Hair follicular keratinocyte (primary cell): Measurements from ENCODE around the gene N4BP2. TPM values are rescaled to one million over a fixed set of nuclear protein-coding genes. Genes with fewer than 3 reads are reported as not detected.

Experiments
- total RNA-seq: library from RNA; depleted of rRNA; stranded (reverse); fragments of >200 nt; gene quantifications from 2 replicates; pipeline ENCODE4 v1.2.3, GENCODE V29; 2015

Gene N4BP2
- total RNA-seq, result 3.1 and 7.3 TPM in 2 replicates

DNA sequence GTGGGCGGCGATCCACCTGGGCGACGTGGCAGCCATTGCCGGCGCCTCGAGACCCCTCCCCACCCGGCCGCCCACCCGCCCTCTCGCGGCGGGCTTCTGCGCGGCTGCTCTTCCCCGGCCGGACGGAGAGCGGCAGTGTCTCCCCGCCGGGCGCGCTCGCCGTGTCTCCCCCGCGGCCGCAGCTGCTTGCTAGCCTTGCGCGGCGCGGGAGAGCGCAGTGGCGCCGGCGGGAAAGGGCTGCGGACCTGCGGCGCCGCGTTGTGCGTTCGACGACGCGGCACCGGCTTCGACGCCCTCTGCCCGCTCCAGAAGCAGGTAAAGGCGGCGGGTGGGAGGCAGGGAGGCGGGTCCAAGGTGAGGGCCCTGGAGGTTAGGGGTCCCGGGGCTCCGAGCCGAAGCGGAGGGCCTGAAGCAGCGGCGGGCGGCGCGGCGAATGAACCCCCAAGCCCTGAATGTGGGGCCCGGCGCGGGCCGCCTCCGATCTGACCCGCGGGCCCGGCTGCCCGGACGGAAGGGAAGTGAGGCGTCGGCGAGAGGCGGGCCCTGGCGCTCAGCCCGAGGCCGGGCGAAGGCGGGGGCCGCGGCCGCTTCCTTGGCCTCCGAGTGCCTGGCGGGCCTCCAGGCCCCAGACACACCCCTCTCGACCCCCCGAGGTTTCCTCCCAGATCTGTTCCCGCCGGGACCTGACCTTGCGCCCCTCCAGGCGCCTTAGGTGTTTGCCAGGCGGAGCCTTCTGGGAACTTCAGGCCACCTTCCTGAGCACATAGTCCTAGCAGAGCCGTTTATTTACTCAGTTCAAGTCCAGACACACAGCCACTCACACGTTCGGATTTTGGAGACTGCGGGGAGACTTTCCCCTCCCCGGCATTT, at the start of gene N4BP2:
TSS of gene N4BP2 (plus strand) at position 135 of the 870 bp plus-strand sequence. CDS start 40,491 bp downstream, outside the sequence.

DNA sequence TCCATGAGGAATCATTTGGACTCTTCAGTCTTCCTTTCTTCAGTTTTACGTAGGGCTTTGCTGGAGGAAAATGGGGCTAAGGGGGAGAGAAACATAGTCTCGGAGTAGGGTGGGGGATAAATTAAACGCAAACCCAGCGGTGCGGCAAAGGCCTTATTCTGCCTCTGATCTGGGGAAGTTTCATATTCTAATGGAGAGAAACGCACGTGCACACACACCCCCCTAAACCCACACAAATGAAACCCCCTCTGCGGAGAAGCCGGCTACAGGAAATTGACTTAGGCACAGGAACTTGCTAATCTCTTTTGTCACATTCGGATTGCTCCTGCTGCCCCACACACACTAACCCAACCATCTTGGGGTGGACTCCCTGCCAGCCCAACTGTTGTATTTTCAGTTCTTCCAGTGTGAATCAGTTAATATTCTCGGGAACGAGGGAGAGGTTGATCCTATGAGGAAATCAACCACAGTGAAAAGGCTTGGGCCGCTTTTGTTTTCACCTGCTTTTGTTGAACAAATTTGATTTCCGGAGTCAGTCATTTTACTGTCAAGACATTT, 140.2 kb downstream of the N4BP2 start, which contains the start of gene RHOH:
TSS of gene RHOH (plus strand) at position 308 of the 558 bp plus-strand sequence. CDS start 46,356 bp downstream, outside the sequence.

Other genes starting within 250 kb of the N4BP2 start
- gene PDS5A, start 78.9 kb upstream of the N4BP2 start, total RNA-seq, result 43.8 and 49.5 TPM in 2 replicates
- gene RHOH, start 140.2 kb downstream of the N4BP2 start, total RNA-seq, result not detected in 2 replicates